A673 (cell line): ENCODE data around the gene TMSB4X. TPM values are rescaled to one million over a fixed set of nuclear protein-coding genes. Genes with fewer than 3 reads are reported as not detected.

Experiments used
- BruUV-seq: library from RNA; stranded (reverse); fragments of 400-500 nt; replicated peaks from 2 replicates; lab custom pipeline; 2021; lab: Mats Ljungman, UMichigan
- CTCF ChIA-PET: fragments of 300-600 bp; sonication (Branson Sonifier 250); formaldehyde crosslinking; loops from one replicate; lab custom pipeline; 2022; ENCODE audit warnings: antibody characterized with exemption; lab: Charles Lee
- POLR2A ChIA-PET: fragments of 300-600 bp; sonication (Branson Sonifier 250); formaldehyde crosslinking; loops from one replicate; lab custom pipeline; 2022; ENCODE audit warnings: antibody characterized with exemption; ENCODE audit not compliant: low non-redundant PET; lab: Charles Lee
- DNase-seq: peaks from one replicate; pipeline ENCODE4 v3.0.0-alpha.2; 2015; ENCODE audit warnings: low spot score
- H3K27ac ChIP-seq: fragments of 200-600 bp; sonication (generic); 2 replicates; pipeline ENCODE4 v1.5.1; 2016; ENCODE audit warnings: mixed run types, low read depth, mild to moderate bottlenecking, mixed read lengths, antibody characterized with exemption, low read length; ENCODE audit not compliant: poor library complexity, severe bottlenecking
- H3K27me3 ChIP-seq: fragments of 200-600 bp; sonication (generic); replicated peaks from 2 replicates; pipeline ENCODE4 v1.6.1; 2017; ENCODE audit warnings: mixed run types, low read depth, mild to moderate bottlenecking, mixed read lengths, antibody characterized with exemption, low read length; ENCODE audit not compliant: insufficient read depth, poor library complexity
- H3K36me3 ChIP-seq: fragments of 200-600 bp; sonication (generic); 2 replicates; pipeline ENCODE4 v1.6.1; 2016; ENCODE audit warnings: mixed run types, mild to moderate bottlenecking, mixed read lengths, antibody characterized with exemption, low read length; ENCODE audit not compliant: insufficient read depth, poor library complexity, severe bottlenecking
- H3K4me1 ChIP-seq: fragments of 200-600 bp; sonication (generic); 2 replicates; pipeline ENCODE4 v1.6.1; 2017; ENCODE audit warnings: mixed run types, mild to moderate bottlenecking, mixed read lengths, antibody characterized with exemption, low read length; ENCODE audit not compliant: insufficient read depth, poor library complexity, severe bottlenecking
- H3K4me3 ChIP-seq: fragments of 200-600 bp; sonication (generic); 2 replicates; pipeline ENCODE4 v1.5.1; 2016; ENCODE audit warnings: low read depth, mixed run types, mild to moderate bottlenecking, mixed read lengths, low read length; ENCODE audit not compliant: poor library complexity, severe bottlenecking
- H3K9me3 ChIP-seq: fragments of 200-600 bp; sonication (generic); 2 replicates; pipeline ENCODE4 v1.6.1; 2016; ENCODE audit warnings: mixed run types, low read depth, mild to moderate bottlenecking, mixed read lengths, antibody characterized with exemption, low read length; ENCODE audit not compliant: poor library complexity, severe bottlenecking
- EZH2 ChIP-seq: fragments of 200-600 bp; sonication (generic); IDR thresholded peaks from 2 replicates; pipeline ENCODE4 v1.6.1; 2017; ENCODE audit warnings: borderline replicate concordance, low read depth, mild to moderate bottlenecking, mixed read lengths, antibody characterized with exemption, low read length; ENCODE audit not compliant: poor library complexity, severe bottlenecking
- intact Hi-C: fragments of 100-400 bp; cut with micrococcal nuclease; formaldehyde crosslinking; loops from one replicate; pipeline ENCODE4 v1.10.0; 2022; ENCODE audit not compliant: unreplicated experiment
- total RNA-seq: library from RNA; stranded (reverse); gene quantifications from 2 replicates; pipeline ENCODE4 v1.2.3, GENCODE V29; 2021
- TF ChIP-seq, protein P1 (sequence below): fragments of 300-800, 200-600 bp; sonication (generic); conservative IDR thresholded peaks from 2 replicates; pipeline ENCODE4 v1.5.1; 2017; ENCODE audit warnings: low read depth, mild to moderate bottlenecking, antibody characterized with exemption, low read length, moderate library complexity, mixed read lengths

Gene TMSB4X
- total RNA-seq, 1 experiment from 2014 or later, result 1,093 TPM

DNA sequence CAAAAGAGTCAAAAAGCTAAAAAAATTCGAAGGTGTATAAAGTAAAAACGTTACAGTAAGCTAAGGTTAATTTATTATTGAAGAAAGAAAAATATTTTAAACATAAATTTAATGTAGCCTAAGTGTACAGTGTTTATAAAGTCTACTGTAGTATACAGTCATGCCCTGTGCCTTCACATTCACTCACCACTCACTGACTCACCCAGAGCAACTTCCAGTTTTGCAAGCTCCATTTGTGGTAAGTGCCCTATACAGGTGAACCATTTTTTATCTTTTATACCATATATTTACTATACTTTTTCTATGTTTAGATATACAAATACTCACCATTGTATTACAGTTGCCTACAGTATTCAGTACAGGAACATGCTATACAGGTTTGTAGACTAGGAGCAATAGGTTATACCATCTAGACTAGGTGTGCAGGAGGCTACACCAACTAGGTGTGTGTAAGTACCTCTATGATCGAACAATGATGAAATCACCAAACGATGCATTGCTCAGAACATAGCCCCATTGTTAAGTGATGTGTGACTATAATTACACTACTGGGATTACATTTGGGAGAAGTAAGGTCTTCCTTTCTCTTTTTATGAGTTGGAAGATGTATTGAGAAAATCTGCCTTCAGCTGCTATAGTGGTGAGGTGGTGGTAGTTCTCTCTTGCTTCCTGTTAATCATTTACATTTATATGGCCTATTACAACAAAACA, 27.2 kb downstream of the TMSB4X start:
- H3K4me3 ChIP-seq, result no peak overlapping the region
- no TSS peak for BruUV-seq
- ChIA-PET CTCF (no interaction called here), POLR2A (no interaction called here)
- TF ChIP-seq, protein P1, sequence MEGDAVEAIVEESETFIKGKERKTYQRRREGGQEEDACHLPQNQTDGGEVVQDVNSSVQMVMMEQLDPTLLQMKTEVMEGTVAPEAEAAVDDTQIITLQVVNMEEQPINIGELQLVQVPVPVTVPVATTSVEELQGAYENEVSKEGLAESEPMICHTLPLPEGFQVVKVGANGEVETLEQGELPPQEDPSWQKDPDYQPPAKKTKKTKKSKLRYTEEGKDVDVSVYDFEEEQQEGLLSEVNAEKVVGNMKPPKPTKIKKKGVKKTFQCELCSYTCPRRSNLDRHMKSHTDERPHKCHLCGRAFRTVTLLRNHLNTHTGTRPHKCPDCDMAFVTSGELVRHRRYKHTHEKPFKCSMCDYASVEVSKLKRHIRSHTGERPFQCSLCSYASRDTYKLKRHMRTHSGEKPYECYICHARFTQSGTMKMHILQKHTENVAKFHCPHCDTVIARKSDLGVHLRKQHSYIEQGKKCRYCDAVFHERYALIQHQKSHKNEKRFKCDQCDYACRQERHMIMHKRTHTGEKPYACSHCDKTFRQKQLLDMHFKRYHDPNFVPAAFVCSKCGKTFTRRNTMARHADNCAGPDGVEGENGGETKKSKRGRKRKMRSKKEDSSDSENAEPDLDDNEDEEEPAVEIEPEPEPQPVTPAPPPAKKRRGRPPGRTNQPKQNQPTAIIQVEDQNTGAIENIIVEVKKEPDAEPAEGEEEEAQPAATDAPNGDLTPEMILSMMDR, result no peak
- TF ChIP-seq EZH2, result no peak
- H3K36me3 ChIP-seq, result no peaks in the 10 kb centered on the region
- H3K4me1 ChIP-seq, result peaks cover 17% of the 10 kb centered on the region
- no peaks in the 10 kb centered on the region for H3K9me3 ChIP-seq
- H3K27me3 ChIP-seq, result peaks cover 12% of the 10 kb centered on the region
- no peak overlapping the region for H3K27ac ChIP-seq
- DNase-seq, result peak; percentile 11
- intact Hi-C loops, result no loop called here

DNA sequence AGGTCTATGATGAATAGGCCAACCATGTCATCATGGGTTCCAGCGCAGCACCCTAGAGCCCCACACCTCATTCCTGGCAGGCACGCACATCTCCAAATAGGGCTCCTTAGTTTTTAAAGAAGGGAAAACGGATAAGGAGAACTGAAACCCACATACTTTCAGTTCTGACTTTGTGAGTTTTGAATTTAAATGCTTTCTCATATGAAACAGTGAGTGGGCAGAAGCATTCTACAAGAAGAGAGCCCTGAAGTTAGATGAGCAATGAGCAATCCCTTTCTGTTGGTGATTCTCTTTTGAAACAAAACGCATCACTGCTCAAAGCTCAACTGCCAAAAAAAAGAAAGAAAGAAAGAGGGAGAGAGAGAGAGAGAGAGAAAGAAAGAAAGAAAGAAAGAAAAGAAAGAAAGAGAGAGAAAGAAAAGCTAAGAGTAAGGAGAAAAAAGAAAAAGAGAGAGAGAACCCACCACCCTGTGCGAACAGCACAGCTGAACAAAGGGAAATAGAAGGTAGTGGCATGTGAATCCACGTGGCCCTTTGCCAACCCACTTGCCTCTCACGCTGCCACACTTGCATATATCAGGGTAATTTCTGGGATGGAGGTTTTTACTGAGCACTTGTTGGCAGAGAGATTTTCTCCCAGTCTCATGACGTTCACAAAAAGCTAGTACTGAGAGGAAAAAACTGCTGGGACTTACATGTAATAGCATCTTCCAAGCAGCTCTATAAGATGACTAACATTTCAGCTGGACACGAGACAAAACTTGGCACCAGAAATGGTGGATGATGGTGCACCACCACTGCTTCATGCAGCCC, 31.0 kb downstream of the TMSB4X start:
- ChIA-PET CTCF (interaction anchor here (1.0 kb wide), 1 partner anchor 59 kb away, joined by 4 read pairs; no protein-coding TSS in a partner anchor), POLR2A (no interaction called here)
- DNase-seq, result no peak
- Histone ChIP-seq H3K4me3 (no peak overlapping the region), H3K9me3 (no peaks in the 10 kb centered on the region), H3K27ac (no peak overlapping the region), H3K4me1 (peaks cover 5% of the 10 kb centered on the region), H3K27me3 (no peaks in the 10 kb centered on the region), H3K36me3 (no peaks in the 10 kb centered on the region)
- TF ChIP-seq, protein P1, result no peak
- no peak for TF ChIP-seq EZH2
- intact Hi-C loops, result no loop called here
- BruUV-seq, result no TSS peak

DNA sequence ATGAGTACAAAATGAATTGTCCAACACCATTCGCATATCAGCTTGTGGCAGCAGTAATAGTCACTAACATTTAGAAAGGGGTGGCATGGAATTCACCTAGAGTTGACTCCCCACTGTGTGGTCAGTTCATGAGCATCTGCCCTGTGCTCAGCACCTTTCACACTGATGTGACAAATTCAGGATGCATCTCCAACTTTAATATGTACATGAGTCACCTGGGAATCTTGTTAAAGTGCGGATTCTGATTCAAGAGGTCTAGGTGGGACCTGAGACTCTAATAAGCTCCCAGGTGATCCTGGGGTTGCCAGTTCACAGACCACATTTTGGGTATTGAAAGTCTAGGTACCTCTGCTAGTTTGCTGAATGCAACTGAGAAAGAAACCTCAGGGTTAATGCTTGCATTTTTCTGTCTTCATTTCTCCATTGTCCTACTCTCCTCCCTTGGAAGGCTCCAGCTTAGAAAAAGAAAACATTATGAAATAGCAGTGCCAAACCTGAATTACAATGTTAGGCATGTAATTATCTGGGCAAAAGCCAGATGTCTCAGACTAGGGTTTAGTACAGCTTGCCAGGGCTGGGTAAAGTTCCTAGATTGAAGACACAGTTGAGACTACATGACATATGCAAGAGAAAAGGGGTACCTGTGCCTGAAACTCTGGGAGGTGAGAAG, 32.7 kb downstream of the TMSB4X start:
- no TSS peak for BruUV-seq
- ChIA-PET CTCF (no interaction called here), POLR2A (no interaction called here)
- H3K4me3 ChIP-seq, result no peak overlapping the region
- H3K9me3 ChIP-seq, result no peaks in the 10 kb centered on the region
- DNase-seq, result peak; percentile 24
- intact Hi-C loops, result no loop called here
- no peaks in the 10 kb centered on the region for H3K4me1 ChIP-seq
- no peak overlapping the region for H3K27ac ChIP-seq
- H3K36me3 ChIP-seq, result no peaks in the 10 kb centered on the region
- no peaks in the 10 kb centered on the region for H3K27me3 ChIP-seq
- TF ChIP-seq EZH2, result no peak
- TF ChIP-seq, protein P1, result no peak
